A549 (cell line): ENCODE results near the gene ADAM19. TPM values are rescaled to one million over a fixed set of nuclear protein-coding genes. Genes with fewer than 3 reads are reported as not detected.

ENCODE experiments used
- ATAC-seq, 2 experiments: fragments of 200-7000 bp in 1 of 2; fragments of >200 bp in 1 of 2; cut with Nextera tagmentation in 1 of 2; cut with Tn5 transposase in 1 of 2; 3 replicates each; pipeline versions ENCODE4 v1.8.0 to v1.9.1; 2018 to 2020; ENCODE audit warnings: mild to moderate bottlenecking in 1 of 2, moderate library complexity in 1 of 2
- CTCF ChIA-PET: fragments of 300-600 bp; sonication (Branson Sonifier 250); formaldehyde crosslinking; extraction: SDS; loops from one replicate; lab custom pipeline; 2021; ENCODE audit warnings: antibody characterized with exemption, inconsistent platforms; lab: Yijun Ruan, JAX
- POLR2A ChIA-PET: fragments of 350-600 bp; formaldehyde crosslinking; extraction: SDS; loops from one replicate; lab custom pipeline; 2021; ENCODE audit warnings: antibody characterized with exemption, inconsistent platforms; lab: Yijun Ruan, JAX
- DNase-seq, 2 experiments: peaks; one replicate each; pipeline versions ENCODE4 v3.0.0 to v3.0.0-alpha.2; 2011 to 2016; ENCODE audit warnings: low read depth in 1 of 2, low spot score in 1 of 2
- FAIRE-seq: peaks from 2 replicates; lab custom pipeline; 2011; peaks lifted over from hg19 to GRCh38; lab: Jason Lieb, UNC
- H3K27ac ChIP-seq, 2 experiments: fragments of >200 bp; sonication (Bioruptor Twin); formaldehyde crosslinking; 3 replicates each; pipeline ENCODE4 v1.5.1; 2016 to 2017
- H3K4me1 ChIP-seq: fragments of >200 bp; sonication (Bioruptor Twin); formaldehyde crosslinking; 3 replicates; pipeline ENCODE4 v1.6.1; 2016
- H3K4me2 ChIP-seq: fragments of >200 bp; sonication (Bioruptor Twin); formaldehyde crosslinking; 3 replicates; pipeline ENCODE4 v1.6.1; 2016
- H3K4me3 ChIP-seq: fragments of >200 bp; sonication (Bioruptor Twin); formaldehyde crosslinking; 3 replicates; pipeline ENCODE4 v1.5.1; 2016
- H3K9me3 ChIP-seq: fragments of >200 bp; sonication (Bioruptor Twin); formaldehyde crosslinking; 3 replicates; pipeline ENCODE4 v1.6.1; 2016
- BCL3 ChIP-seq: fragments of >200 bp; sonication (Bioruptor Twin); formaldehyde crosslinking; IDR thresholded peaks from 3 replicates; pipeline ENCODE4 v1.6.1; 2016
- CHD4 ChIP-seq: fragments of 200-600 bp; sonication (generic); IDR thresholded peaks from 2 replicates; pipeline ENCODE4 v1.6.1; 2016; ENCODE audit warnings: antibody characterized with exemption, mild to moderate bottlenecking, borderline replicate concordance
- E2F6 ChIP-seq: IDR thresholded peaks from 2 replicates; pipeline ENCODE4 v1.6.1; 2012; ENCODE audit warnings: low read depth, borderline replicate concordance
- EHF ChIP-seq: fragments of 250-450 bp; sonication (Bioruptor Pico); IDR thresholded peaks from 2 replicates; pipeline ENCODE4 v1.5.0; 2020; ENCODE audit warnings: mild to moderate bottlenecking
- EHMT2 ChIP-seq: fragments of 200-600 bp; sonication (generic); IDR thresholded peaks from 2 replicates; pipeline ENCODE4 v1.6.1; 2016; ENCODE audit warnings: antibody characterized with exemption, low read depth, mild to moderate bottlenecking, moderate library complexity
- EP300 ChIP-seq, 2 experiments: fragments of >200 bp; sonication (Bioruptor Twin); formaldehyde crosslinking; IDR thresholded peaks; 2 replicates in 1 of 2; 3 replicates in 1 of 2; pipeline ENCODE4 v1.6.1; 2016 to 2017
- FOXS1 ChIP-seq: fragments of 250-450 bp; sonication (Bioruptor Pico); IDR thresholded peaks from 2 replicates; pipeline ENCODE4 v1.5.0; 2020; ENCODE audit warnings: mild to moderate bottlenecking, moderate library complexity
- GATA3 ChIP-seq: IDR thresholded peaks from 2 replicates; pipeline ENCODE4 v1.6.1; 2012; ENCODE audit warnings: borderline replicate concordance
- HDAC2 ChIP-seq: fragments of 200-600 bp; sonication (generic); IDR thresholded peaks from 2 replicates; pipeline ENCODE4 v1.6.1; 2016
- HES2 ChIP-seq: fragments of >200 bp; sonication (Bioruptor Twin); formaldehyde crosslinking; IDR thresholded peaks from 2 replicates; pipeline ENCODE4 v1.6.1; 2016
- HEYL ChIP-seq: fragments of 250-450 bp; sonication (Bioruptor Pico); IDR thresholded peaks from 2 replicates; pipeline ENCODE4 v1.8.0; 2021; ENCODE audit warnings: mild to moderate bottlenecking, moderate library complexity
- HOXA7 ChIP-seq: fragments of 250-450 bp; sonication (Bioruptor Pico); IDR thresholded peaks from 2 replicates; pipeline ENCODE4 v1.5.0; 2020; ENCODE audit warnings: mild to moderate bottlenecking, moderate library complexity
- JUNB ChIP-seq: fragments of >200 bp; sonication (Bioruptor Twin); formaldehyde crosslinking; IDR thresholded peaks from 2 replicates; pipeline ENCODE4 v1.6.1; 2016
- KDM1A ChIP-seq: fragments of 200-600 bp; sonication (generic); IDR thresholded peaks from 2 replicates; pipeline ENCODE4 v1.6.1; 2016; ENCODE audit warnings: low read depth, mild to moderate bottlenecking
- NR3C1 ChIP-seq: fragments of >200 bp; sonication (Bioruptor Twin); formaldehyde crosslinking; IDR thresholded peaks from 3 replicates; pipeline ENCODE4 v1.6.1; 2017
- RAD21 ChIP-seq, 2 experiments: fragments of >200 bp in 1 of 2; sonication (Bioruptor Twin) in 1 of 2; formaldehyde crosslinking in 1 of 2; IDR thresholded peaks in 1 of 2; conservative IDR thresholded peaks in 1 of 2; 2 replicates in 1 of 2; 3 replicates in 1 of 2; pipeline ENCODE4 v1.6.1; 2012 to 2018; ENCODE audit warnings: inconsistent platforms in 1 of 2
- RARB ChIP-seq: fragments of 250-450 bp; sonication (Bioruptor Pico); IDR thresholded peaks from 2 replicates; pipeline ENCODE4 v1.8.0; 2021; ENCODE audit warnings: mild to moderate bottlenecking, moderate library complexity
- RCOR1 ChIP-seq: fragments of 150-350 bp; IDR thresholded peaks from 2 replicates; pipeline ENCODE4 v1.6.1; 2014; ENCODE audit warnings: antibody characterized with exemption, low read length, low read depth
- RFX5 ChIP-seq: fragments of 450-650 bp; IDR thresholded peaks from 2 replicates; pipeline ENCODE4 v1.7.1; 2014; ENCODE audit warnings: antibody characterized with exemption, mild to moderate bottlenecking, moderate library complexity
- RNF2 ChIP-seq: fragments of 200-600 bp; sonication (generic); IDR thresholded peaks from 2 replicates; pipeline ENCODE4 v1.6.1; 2016; ENCODE audit warnings: low read depth, mild to moderate bottlenecking, antibody characterized with exemption, moderate library complexity, borderline replicate concordance
- SREBF2 ChIP-seq: fragments of 450-650 bp; IDR thresholded peaks from 2 replicates; pipeline ENCODE4 v1.6.1; 2014; ENCODE audit warnings: mild to moderate bottlenecking, moderate library complexity
- TFCP2L1 ChIP-seq: fragments of 250-450 bp; sonication (Bioruptor Pico); IDR thresholded peaks from 2 replicates; pipeline ENCODE4 v1.5.0; 2021; ENCODE audit warnings: mild to moderate bottlenecking
- ZSCAN20 ChIP-seq: fragments of 250-450 bp; sonication (Bioruptor Pico); IDR thresholded peaks from 2 replicates; pipeline ENCODE4 v1.8.0; 2022; ENCODE audit warnings: mild to moderate bottlenecking, moderate library complexity
- WGBS: methylation state at CpG from one replicate; pipeline ENCODE4 v1.1.6; 2017; ENCODE audit errors: missing lambda C conversion rate; 5-methylcytosine and 5-hydroxymethylcytosine counted together
- polyA plus RNA-seq, 4 experiments: library from polyadenylated mRNA; depleted of rRNA in 3 of 4; stranded (reverse); fragments of >200 nt; fragmentation: RNase III in 1 of 4; extraction: RNeasy Plus Mini Kit Qiagen cat#74134 plus additional on column Dnase treatment in 1 of 4; gene quantifications; 2 replicates in 3 of 4; 3 replicates in 1 of 4; pipeline ENCODE4 v1.2.3, GENCODE V29; 2011 to 2017
- TF ChIP-seq, protein P1 (sequence below): IDR thresholded peaks from 2 replicates; pipeline ENCODE4 v1.6.1; 2012

ADAM19 gene
- polyA plus RNA-seq, 2 of the 4 experiments (the other 2 are of a cell fraction): 7.7 to 15.2 TPM

DNA sequence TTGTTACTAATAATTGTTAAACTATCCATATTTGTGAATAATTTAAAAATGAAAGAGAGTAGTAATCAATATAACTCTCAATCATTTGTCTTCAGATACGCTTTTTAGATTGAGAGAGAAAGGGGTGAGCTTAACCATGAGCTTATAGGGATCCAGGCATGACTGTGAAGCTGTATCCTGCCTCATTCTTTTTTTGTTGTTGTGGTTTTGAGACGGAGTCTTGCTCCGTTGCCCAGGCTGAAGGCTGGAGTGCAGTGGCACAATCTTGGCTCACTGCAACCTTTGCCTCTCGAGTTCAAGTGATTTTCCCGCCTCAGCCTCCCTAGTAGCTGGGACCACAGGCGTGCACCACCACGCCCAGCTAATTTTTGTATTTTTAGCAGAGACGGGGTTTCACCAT is 71.5 kb downstream of the ADAM19 start:
- no peak overlapping the region for H3K4me2 ChIP-seq
- H3K27ac ChIP-seq: no peak overlapping the region
- H3K9me3 ChIP-seq: no peaks in the 10 kb centered on the region
- H3K4me3 ChIP-seq: no peak overlapping the region
- no peak for FAIRE-seq
- TF ChIP-seq RNF2: no peak
- TF ChIP-seq RARB: no peak
- no peak for TF ChIP-seq EHF (CRISPR knock-in tag)
- no peak for TF ChIP-seq GATA3
- no peak for TF ChIP-seq ZSCAN20
- TF ChIP-seq SREBF2: no peak
- no peak for TF ChIP-seq FOXS1
- TF ChIP-seq TFCP2L1 (CRISPR knock-in tag): no peak
- TF ChIP-seq HOXA7 (CRISPR knock-in tag): no peak
- no peak for TF ChIP-seq RAD21 (conservative IDR thresholded peaks at IDR 0.05 in 1 of 2, IDR thresholded peaks at IDR 0.05 in 1 of 2)
- no peak for TF ChIP-seq BCL3
- TF ChIP-seq, all 56 proteins: peak for 0
- 88% methylated on average over 8 of the region's 8 CpGs for WGBS
- no peaks in the 10 kb centered on the region for H3K4me1 ChIP-seq
- no peak for DNase-seq
- ATAC-seq: no peak
- POLR2A ChIA-PET: no interaction called here
- CTCF ChIA-PET: interaction anchor here (0.6 to 1.9 kb wide), 5 partner anchors 27 to 325 kb away, joined by 3 to 11 read pairs (median 3); partner anchors contain the start of gene LSM11

- Histone ChIP-seq H3K4me3 (no peak overlapping the region), H3K9me3 (no peaks in the 10 kb centered on the region), H3K4me2 (no peak overlapping the region), H3K27ac (no peak overlapping the region), H3K4me1 (no peaks in the 10 kb centered on the region)
- POLR2A ChIA-PET: no interaction called here
- TF ChIP-seq HDAC2 (no peak), BCL3 (no peak), ZSCAN20 (no peak), HES2 (no peak), NR3C1 (no peak), CHD4 (no peak), RARB (no peak), EHMT2 (no peak), HEYL (CRISPR knock-in tag) (no peak), RFX5 (no peak), E2F6 (no peak), RAD21 (conservative IDR thresholded peaks at IDR 0.05 in 1 of 2, IDR thresholded peaks at IDR 0.05 in 1 of 2) (no peak), RNF2 (no peak), JUNB (no peak), RCOR1 (no peak), KDM1A (no peak), EP300 (IDR thresholded peaks at IDR 0.05) (no peak)
- TF ChIP-seq, protein P1, sequence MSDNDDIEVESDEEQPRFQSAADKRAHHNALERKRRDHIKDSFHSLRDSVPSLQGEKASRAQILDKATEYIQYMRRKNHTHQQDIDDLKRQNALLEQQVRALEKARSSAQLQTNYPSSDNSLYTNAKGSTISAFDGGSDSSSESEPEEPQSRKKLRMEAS: no peak
- CTCF ChIA-PET: no interaction called here
- whole genome bisulfite sequencing: 84% methylated on average over 8 of the region's 8 CpGs
- no peak for FAIRE-seq
- DNase-seq: no peak
- no peak for ATAC-seq
Observed at GRCh38 chr5:157502143-157502647, 73.4 kb downstream of the ADAM19 start.
